ENCODE results near the gene PIF1.

- no peak for TF ChIP-seq CEBPB (IDR thresholded peaks at IDR 0.05; ENCODE audit: low read depth, low read length)
- no peak for TF ChIP-seq NFE2L2 (IDR thresholded peaks at IDR 0.05; ENCODE audit: low read depth, low read length)
- no peak for TF ChIP-seq CTCF (conservative IDR thresholded peaks at IDR 0.05; ENCODE audit: low read depth, low read length)
- no peak for TF ChIP-seq FOS (IDR thresholded peaks at IDR 0.05; ENCODE audit: low read depth, low read length)
- TF ChIP-seq POLR2A (IDR thresholded peaks at IDR 0.05; ENCODE audit: low read depth, low read length) = no peak
- TF ChIP-seq CHD1 (IDR thresholded peaks at IDR 0.05; ENCODE audit: low read depth, low read length) = no peak
- no peak for TF ChIP-seq MXI1 (IDR thresholded peaks at IDR 0.05; ENCODE audit: borderline replicate concordance, low read depth, low read length)
Observed at GRCh38 chr15:64783796-64784195, 41.7 kb downstream of the PIF1 start.

Data from IMR-90 (cell line).